Hepatocyte (in vitro differentiated cells): ENCODE results near the gene CC2D1A. TPM values are rescaled to one million over a fixed set of nuclear protein-coding genes. Genes with fewer than 3 reads are reported as not detected.

Experiments
- DNase-seq: peaks from one replicate; pipeline ENCODE4 v3.0.0-alpha.2; 2016; ENCODE audit warnings: low spot score
- H2AFZ ChIP-seq: fragments of 200-600 bp; sonication (generic); 2 replicates; pipeline ENCODE4 v1.6.0; 2016; ENCODE audit warnings: antibody characterized with exemption, mild to moderate bottlenecking
- H3K27ac ChIP-seq: fragments of 200-600 bp; sonication (generic); 2 replicates; pipeline ENCODE4 v1.5.1; 2016; ENCODE audit warnings: mild to moderate bottlenecking
- H3K27me3 ChIP-seq: fragments of 200-600 bp; sonication (generic); 2 replicates; pipeline ENCODE4 v1.6.1; 2016
- H3K36me3 ChIP-seq: fragments of 200-600 bp; sonication (generic); replicated peaks from 2 replicates; pipeline ENCODE4 v1.5.1; 2016; ENCODE audit warnings: low read depth; ENCODE audit not compliant: insufficient read depth
- H3K4me1 ChIP-seq: fragments of 200-600 bp; sonication (generic); 2 replicates; pipeline ENCODE4 v1.5.1; 2016; ENCODE audit warnings: mild to moderate bottlenecking, moderate library complexity; ENCODE audit not compliant: insufficient read depth
- H3K4me2 ChIP-seq: fragments of 200-600 bp; sonication (generic); 2 replicates; pipeline ENCODE4 v1.6.0; 2016
- H3K4me3 ChIP-seq: fragments of 200-600 bp; sonication (generic); 2 replicates; pipeline ENCODE4 v1.5.1; 2016; ENCODE audit warnings: mild to moderate bottlenecking
- H3K79me2 ChIP-seq: fragments of 200-600 bp; sonication (generic); 2 replicates; pipeline ENCODE4 v1.6.0; 2017; ENCODE audit warnings: mild to moderate bottlenecking
- H3K9me2 ChIP-seq: fragments of 200-600 bp; sonication (generic); replicated peaks from 2 replicates; pipeline ENCODE4 v1.6.0; 2017; ENCODE audit warnings: mild to moderate bottlenecking; ENCODE audit not compliant: insufficient read depth
- H3K9me3 ChIP-seq: fragments of 200-600 bp; sonication (generic); 2 replicates; pipeline ENCODE4 v1.5.1; 2016; ENCODE audit warnings: low read depth, mild to moderate bottlenecking
- H4K20me1 ChIP-seq: fragments of 200-600 bp; sonication (generic); 2 replicates; pipeline ENCODE4 v1.6.0; 2016; ENCODE audit warnings: mild to moderate bottlenecking; ENCODE audit not compliant: insufficient read depth, poor library complexity, severe bottlenecking
- EZH2 ChIP-seq: fragments of 200-600 bp; sonication (generic); IDR thresholded peaks from 2 replicates; pipeline ENCODE4 v1.6.1; 2016; ENCODE audit warnings: antibody characterized with exemption, mild to moderate bottlenecking, borderline replicate concordance
- EZH2phosphoT487 ChIP-seq: fragments of 200-600 bp; sonication (generic); IDR thresholded peaks from one replicate; pipeline ENCODE4 v1.6.1; 2018; ENCODE audit warnings: antibody characterized with exemption, mild to moderate bottlenecking, low read depth, moderate library complexity; ENCODE audit not compliant: unreplicated experiment, severe bottlenecking
- WGBS: methylation state at CpG from one replicate; pipeline ENCODE4 v1.1.6; 2016; ENCODE audit warnings: low lambda C conversion rate; ENCODE audit errors: missing lambda C conversion rate; 5-methylcytosine and 5-hydroxymethylcytosine counted together
- polyA plus RNA-seq: library from polyadenylated mRNA; unstranded; fragments of >200 nt; fragmentation: Nextera tagmentation; extraction: Ambion mirVana; gene quantifications from 2 replicates; pipeline ENCODE4 v1.2.1, GENCODE V29; 2016
- total RNA-seq: library from RNA; depleted of rRNA; stranded (reverse); fragments of >200 nt; gene quantifications from 2 replicates; pipeline ENCODE4 v1.2.3, GENCODE V29; 2014
- TF ChIP-seq, protein P1 (sequence below): fragments of 200-600 bp; sonication (generic); IDR thresholded peaks from 2 replicates; pipeline ENCODE4 v1.5.1; 2016; ENCODE audit warnings: antibody characterized with exemption, mild to moderate bottlenecking; ENCODE audit not compliant: poor library complexity

Gene CC2D1A
- total and polyA plus RNA-seq, 2 experiments from 2014 or later, result 20.8 to 43.3 TPM

- TF ChIP-seq, protein P1, sequence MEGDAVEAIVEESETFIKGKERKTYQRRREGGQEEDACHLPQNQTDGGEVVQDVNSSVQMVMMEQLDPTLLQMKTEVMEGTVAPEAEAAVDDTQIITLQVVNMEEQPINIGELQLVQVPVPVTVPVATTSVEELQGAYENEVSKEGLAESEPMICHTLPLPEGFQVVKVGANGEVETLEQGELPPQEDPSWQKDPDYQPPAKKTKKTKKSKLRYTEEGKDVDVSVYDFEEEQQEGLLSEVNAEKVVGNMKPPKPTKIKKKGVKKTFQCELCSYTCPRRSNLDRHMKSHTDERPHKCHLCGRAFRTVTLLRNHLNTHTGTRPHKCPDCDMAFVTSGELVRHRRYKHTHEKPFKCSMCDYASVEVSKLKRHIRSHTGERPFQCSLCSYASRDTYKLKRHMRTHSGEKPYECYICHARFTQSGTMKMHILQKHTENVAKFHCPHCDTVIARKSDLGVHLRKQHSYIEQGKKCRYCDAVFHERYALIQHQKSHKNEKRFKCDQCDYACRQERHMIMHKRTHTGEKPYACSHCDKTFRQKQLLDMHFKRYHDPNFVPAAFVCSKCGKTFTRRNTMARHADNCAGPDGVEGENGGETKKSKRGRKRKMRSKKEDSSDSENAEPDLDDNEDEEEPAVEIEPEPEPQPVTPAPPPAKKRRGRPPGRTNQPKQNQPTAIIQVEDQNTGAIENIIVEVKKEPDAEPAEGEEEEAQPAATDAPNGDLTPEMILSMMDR, result no peak
- TF ChIP-seq EZH2, result no peak
- TF ChIP-seq EZH2phosphoT487, result no peak
- no peaks in the 10 kb centered on the region for H3K36me3 ChIP-seq
- WGBS, result 92% methylated on average over 5 of the region's 5 CpGs
- no peak overlapping the region for H3K4me2 ChIP-seq
- H3K4me1 ChIP-seq, result no peaks in the 10 kb centered on the region
- no peak overlapping the region for H2AFZ ChIP-seq
- DNase-seq, result no peak
- H3K9me2 ChIP-seq, result no peaks in the 10 kb centered on the region
- H4K20me1 ChIP-seq, result no peaks in the 10 kb centered on the region
- H3K9me3 ChIP-seq, result no peaks in the 10 kb centered on the region
- no peak overlapping the region for H3K27ac ChIP-seq
- no peaks in the 10 kb centered on the region for H3K79me2 ChIP-seq
- no peaks in the 10 kb centered on the region for H3K27me3 ChIP-seq
- H3K4me3 ChIP-seq, result no peak overlapping the region
These were observed 58.8 kb downstream of the CC2D1A start for GRCh38 chr19:13964776-13965175.

DNA sequence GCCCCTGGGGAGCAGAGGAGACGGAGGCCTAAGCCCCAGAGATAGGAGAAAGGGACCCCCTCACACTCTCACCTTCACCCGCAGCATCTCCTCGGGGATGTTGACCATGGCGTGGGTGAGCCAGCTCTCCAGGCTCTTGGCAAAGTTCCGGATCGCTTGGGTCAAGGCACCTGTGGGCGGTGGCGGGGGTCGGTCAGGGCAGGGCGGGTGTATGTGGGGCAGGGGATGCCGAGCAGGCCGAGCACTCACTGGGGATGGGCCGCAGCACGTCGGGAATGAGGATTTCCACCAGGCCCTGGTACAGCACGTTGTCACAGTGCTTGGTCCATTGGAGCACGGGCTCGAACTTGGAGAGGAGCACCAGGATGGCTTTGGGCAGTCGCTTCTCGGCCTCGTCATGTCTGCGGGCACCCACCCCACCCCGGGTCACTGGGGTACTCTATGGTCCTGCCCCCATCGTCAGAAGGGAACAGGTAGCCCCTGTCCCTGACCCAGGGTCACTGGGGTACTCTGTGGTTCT is 59.4 kb downstream of the CC2D1A start:
- Histone ChIP-seq H2AFZ (no peak overlapping the region), H3K27ac (no peak overlapping the region), H3K4me3 (no peak overlapping the region), H3K9me3 (no peaks in the 10 kb centered on the region), H3K79me2 (no peaks in the 10 kb centered on the region), H3K36me3 (no peaks in the 10 kb centered on the region), H4K20me1 (no peaks in the 10 kb centered on the region), H3K27me3 (no peaks in the 10 kb centered on the region), H3K4me2 (no peak overlapping the region), H3K9me2 (no peaks in the 10 kb centered on the region), H3K4me1 (no peaks in the 10 kb centered on the region)
- 99% methylated on average over 19 of the region's 24 CpGs for whole genome bisulfite sequencing
- TF ChIP-seq, protein P1, result no peak
- TF ChIP-seq EZH2phosphoT487 (no peak), EZH2 (no peak)
- DNase-seq, result peak; percentile 2

DNA sequence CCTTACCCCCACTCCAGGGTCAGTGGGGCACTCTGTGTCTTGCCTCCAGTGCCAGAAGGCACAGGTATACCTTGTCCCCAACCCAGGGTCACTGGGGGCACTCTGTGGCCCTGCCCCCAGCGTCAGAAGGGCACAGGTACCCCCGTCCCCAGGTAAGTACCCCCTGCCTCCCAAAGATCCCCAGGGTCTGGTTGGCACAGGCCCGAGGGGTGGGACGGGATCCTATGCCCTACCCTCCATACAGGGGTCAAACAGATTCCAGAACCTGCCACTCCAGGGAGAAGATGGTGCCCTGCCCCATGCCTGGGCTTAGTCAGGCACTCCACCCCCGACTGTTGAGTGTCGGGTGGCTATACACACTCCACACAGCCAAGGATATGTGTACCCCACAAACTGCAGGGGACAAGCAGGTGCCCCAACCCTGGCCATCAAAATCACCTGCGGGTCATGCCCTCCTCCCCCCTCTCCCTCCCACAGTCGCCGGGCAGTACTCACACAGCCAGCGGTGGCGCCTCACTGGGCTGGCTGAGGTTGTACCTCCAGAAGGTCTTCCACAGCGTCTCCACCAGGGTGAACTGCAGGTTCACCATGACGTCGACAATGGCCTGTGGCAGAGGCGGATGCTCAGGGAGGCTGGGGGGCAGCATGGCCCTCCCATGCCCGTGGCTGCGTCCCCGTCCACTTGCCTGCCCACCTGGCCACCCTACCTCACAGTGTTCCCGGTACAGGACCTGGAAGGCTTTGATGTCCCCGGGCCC is 60.1 kb downstream of the CC2D1A start:
- Histone ChIP-seq H3K79me2 (no peaks in the 10 kb centered on the region), H3K36me3 (no peaks in the 10 kb centered on the region), H3K9me3 (no peaks in the 10 kb centered on the region), H3K27me3 (no peaks in the 10 kb centered on the region), H2AFZ (no peak overlapping the region), H3K4me1 (no peaks in the 10 kb centered on the region), H3K27ac (no peak overlapping the region), H4K20me1 (no peaks in the 10 kb centered on the region), H3K4me3 (no peak overlapping the region), H3K9me2 (no peaks in the 10 kb centered on the region), H3K4me2 (no peak overlapping the region)
- WGBS, result 93% methylated on average over 17 of the region's 20 CpGs
- TF ChIP-seq, protein P1, result no peak
- TF ChIP-seq EZH2phosphoT487, result no peak
- TF ChIP-seq EZH2, result no peak
- DNase-seq, result peak; percentile 3
